Lung (tissue), 12 donors: ENCODE data around the gene HDAC4. TPM values are rescaled to one million over a fixed set of nuclear protein-coding genes. Genes with fewer than 3 reads are reported as not detected.

Experiments used
- ATAC-seq: fragments of 200-7000 bp; cut with Tn5 transposase; one replicate; pipeline ENCODE4 v1.9.1; 2020; ENCODE audit warnings: moderate number of reproducible peaks; ENCODE audit not compliant: insufficient read depth, low FRiP score
- DNase-seq, 3 donors: peaks; one replicate each; pipeline ENCODE4 v3.0.0-alpha.2; 2013 to 2017
- H3K27ac ChIP-seq, 2 donors: one replicate each; pipeline ENCODE4 v1.5.1; 2013; ENCODE audit warnings: mild to moderate bottlenecking in 2 of 2, moderate library complexity in 2 of 2, control low read depth in 1 of 2, inconsistent platforms in 1 of 2, low read depth in 1 of 2, low read length in 1 of 2
- H3K27me3 ChIP-seq, 3 donors: one replicate each; pipeline ENCODE4 v1.5.1; 2013; ENCODE audit warnings: low read length in 2 of 3; ENCODE audit not compliant: control insufficient read depth in 3 of 3, insufficient read depth in 3 of 3
- H3K36me3 ChIP-seq, 4 donors: one replicate each; pipeline ENCODE4 v1.5.1; 2013; ENCODE audit warnings: low read length in 4 of 4, mild to moderate bottlenecking in 1 of 4, moderate library complexity in 1 of 4; ENCODE audit not compliant: control insufficient read depth in 4 of 4, insufficient read depth in 4 of 4
- H3K4me1 ChIP-seq, 5 donors: one replicate each; pipeline ENCODE4 v1.5.1; 2013; ENCODE audit warnings: low read length in 5 of 5, mild to moderate bottlenecking in 2 of 5, moderate library complexity in 1 of 5; ENCODE audit not compliant: control insufficient read depth in 5 of 5, insufficient read depth in 5 of 5
- H3K4me3 ChIP-seq: one replicate; pipeline ENCODE4 v1.5.1; 2013; ENCODE audit warnings: mild to moderate bottlenecking, control low read depth, moderate library complexity
- H3K9ac ChIP-seq, 2 donors: one replicate each; pipeline ENCODE4 v1.5.1; 2013; ENCODE audit warnings: low read length in 2 of 2, control low read depth in 1 of 2; ENCODE audit not compliant: insufficient read depth in 1 of 2
- H3K9me3 ChIP-seq, 4 donors: one replicate each; pipeline ENCODE4 v1.5.1; 2013; ENCODE audit warnings: low read length in 3 of 4, mild to moderate bottlenecking in 1 of 4, moderate library complexity in 1 of 4; ENCODE audit not compliant: control insufficient read depth in 4 of 4, insufficient read depth in 3 of 4
- whole genome bisulfite sequencing, 2 donors: extraction: QIAGEN DNeasy Blood & Tissue Kit; methylation state at CpG; one replicate each; pipeline ENCODE4 v1.1.7; 2013; 5-methylcytosine and 5-hydroxymethylcytosine counted together
- polyA plus RNA-seq, 2 donors: library from polyadenylated mRNA; stranded (reverse); fragments of 200-250 nt; gene quantifications; one replicate each; pipeline ENCODE4 v1.2.1, GENCODE V29; 2013
- total RNA-seq, 2 donors: library from RNA; depleted of rRNA in 1 of 2; stranded (reverse); fragments of >200 nt in 1 of 2; gene quantifications; one replicate each; pipeline ENCODE4 v1.2.1, GENCODE V29; 2014 to 2021
- TF ChIP-seq, protein P1 (sequence below): IDR thresholded peaks from 2 replicates; pipeline ENCODE4 v1.5.1; 2012; ENCODE audit warnings: mild to moderate bottlenecking; ENCODE audit errors: control extremely low read depth, extremely low read depth
- donor health status: control.
- donor health status: control.
- donor health status: Bipolar disorder and iron deficiency.
- donor health status: healthy.
- donor health status: DM: yes; HTN: yes; CAD: no.

The HDAC4 gene
- total and polyA plus RNA-seq, 4 donors = 6.9 to 47.7 (median 20.7) TPM

- no peak for ATAC-seq
- Histone ChIP-seq H3K4me3 (no peak overlapping the region), H3K36me3 (no peaks in the 10 kb centered on the region), H3K27ac (no peak overlapping the region), H3K27me3 (no peaks in the 10 kb centered on the region), H3K9me3 (no peaks in the 10 kb centered on the region), H3K9ac (no peak overlapping the region), H3K4me1 (peaks cover 0 to 17% (median 0%) of the 10 kb centered on the region in 5 donors)
- DNase-seq = no peak
- 93 to 95% methylated on average over 10 of the region's 10 CpGs for WGBS, 2 donors
- TF ChIP-seq, protein P1, sequence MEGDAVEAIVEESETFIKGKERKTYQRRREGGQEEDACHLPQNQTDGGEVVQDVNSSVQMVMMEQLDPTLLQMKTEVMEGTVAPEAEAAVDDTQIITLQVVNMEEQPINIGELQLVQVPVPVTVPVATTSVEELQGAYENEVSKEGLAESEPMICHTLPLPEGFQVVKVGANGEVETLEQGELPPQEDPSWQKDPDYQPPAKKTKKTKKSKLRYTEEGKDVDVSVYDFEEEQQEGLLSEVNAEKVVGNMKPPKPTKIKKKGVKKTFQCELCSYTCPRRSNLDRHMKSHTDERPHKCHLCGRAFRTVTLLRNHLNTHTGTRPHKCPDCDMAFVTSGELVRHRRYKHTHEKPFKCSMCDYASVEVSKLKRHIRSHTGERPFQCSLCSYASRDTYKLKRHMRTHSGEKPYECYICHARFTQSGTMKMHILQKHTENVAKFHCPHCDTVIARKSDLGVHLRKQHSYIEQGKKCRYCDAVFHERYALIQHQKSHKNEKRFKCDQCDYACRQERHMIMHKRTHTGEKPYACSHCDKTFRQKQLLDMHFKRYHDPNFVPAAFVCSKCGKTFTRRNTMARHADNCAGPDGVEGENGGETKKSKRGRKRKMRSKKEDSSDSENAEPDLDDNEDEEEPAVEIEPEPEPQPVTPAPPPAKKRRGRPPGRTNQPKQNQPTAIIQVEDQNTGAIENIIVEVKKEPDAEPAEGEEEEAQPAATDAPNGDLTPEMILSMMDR = no peak
These were observed 24.8 kb upstream of the HDAC4 start for GRCh38 chr2:239425631-239426030.

DNA sequence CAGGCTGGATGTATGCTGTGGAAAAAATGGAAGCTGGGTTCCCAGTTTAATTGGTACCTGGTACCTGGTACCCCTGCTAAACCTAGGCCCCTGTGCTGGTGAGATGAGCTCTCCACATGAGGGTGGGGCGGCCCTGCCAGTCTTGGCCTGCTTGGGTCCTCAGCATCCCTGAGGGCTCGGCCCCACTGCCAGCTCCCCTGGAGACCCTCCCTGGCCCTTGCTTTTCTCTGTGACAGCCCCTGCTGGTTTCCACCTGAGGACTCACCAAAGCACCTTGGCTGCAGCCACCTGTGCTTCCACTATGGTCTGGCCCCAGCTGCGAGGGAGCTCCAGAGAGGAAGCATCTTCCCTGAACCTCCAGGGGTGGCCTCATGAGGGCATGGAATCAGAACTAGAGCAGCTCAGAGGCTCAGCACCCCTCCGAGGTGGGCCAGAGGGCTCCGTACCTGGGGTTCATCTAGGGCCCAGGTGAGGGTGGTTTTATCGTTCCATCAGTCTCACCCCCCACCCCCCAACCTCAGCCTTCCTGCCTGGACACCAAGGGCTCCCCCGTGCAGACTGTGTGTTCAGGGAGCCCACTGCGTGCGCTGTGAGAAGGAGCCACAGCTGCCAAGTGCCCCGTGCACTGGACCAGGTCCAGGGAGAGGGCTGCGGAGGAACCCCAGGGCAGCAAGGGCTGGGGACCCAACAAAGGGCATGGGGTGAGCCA is 23.7 kb upstream of the HDAC4 start:
- Histone ChIP-seq H3K4me3 (no peak overlapping the region), H3K27me3 (no peaks in the 10 kb centered on the region), H3K9ac (no peak overlapping the region), H3K4me1 (peaks cover 0 to 17% (median 0%) of the 10 kb centered on the region in 5 donors), H3K9me3 (no peaks in the 10 kb centered on the region), H3K27ac (no peak overlapping the region), H3K36me3 (no peaks in the 10 kb centered on the region)
- 87 to 92% methylated on average over 11 of the region's 11 CpGs for WGBS, 2 donors
- TF ChIP-seq, protein P1 = no peak
- DNase-seq (no peak), ATAC-seq (no peak)

DNA sequence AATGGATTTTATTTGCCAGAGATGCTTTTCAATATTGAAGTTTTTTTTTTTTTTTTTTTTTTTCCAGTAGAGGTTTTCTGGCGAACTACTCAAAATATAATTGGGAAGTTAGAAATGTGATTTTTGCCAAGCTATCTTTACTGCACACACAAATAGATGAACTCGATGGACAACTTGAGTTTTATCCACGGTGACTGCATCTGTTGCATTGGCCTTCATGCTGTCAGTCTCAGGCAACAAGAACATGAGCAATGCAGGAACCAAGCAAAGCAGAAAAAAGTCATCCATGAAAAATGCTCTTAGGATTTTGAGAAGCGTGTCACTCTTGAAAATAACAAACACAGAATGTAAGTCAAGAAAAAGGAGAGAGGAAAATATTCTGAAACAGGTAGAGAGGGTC is 22.7 kb upstream of the HDAC4 start:
- H3K4me3 ChIP-seq = no peak overlapping the region
- no peaks in the 10 kb centered on the region for H3K27me3 ChIP-seq
- 87 to 94% methylated on average over 4 of the region's 4 CpGs for WGBS, 2 donors
- TF ChIP-seq, protein P1 = no peak
- DNase-seq = no peak
- H3K36me3 ChIP-seq = no peaks in the 10 kb centered on the region
- no peak overlapping the region for H3K9ac ChIP-seq
- no peaks in the 10 kb centered on the region for H3K9me3 ChIP-seq
- ATAC-seq = no peak
- no peak overlapping the region for H3K27ac ChIP-seq
- H3K4me1 ChIP-seq = peaks cover 0 to 8% (median 0%) of the 10 kb centered on the region in 5 donors
